GM06990 (cell line): Measurements from ENCODE around the gene SLC35G2.

ENCODE experiments used
- DNase-seq: peaks from one replicate; pipeline ENCODE4 v3.0.0-alpha.2; 2011; ENCODE audit not compliant: insufficient read length; ENCODE audit errors: extremely low read depth
- H3K27me3 ChIP-seq: replicated peaks from 2 replicates; pipeline ENCODE4 v1.6.0; 2011; ENCODE audit warnings: low read length; ENCODE audit not compliant: control insufficient read depth, insufficient read depth
- H3K36me3 ChIP-seq: 2 replicates; pipeline ENCODE4 v1.5.1; 2011; ENCODE audit warnings: low read length; ENCODE audit not compliant: control insufficient read depth, insufficient read depth
- H3K4me3 ChIP-seq: replicated peaks from 2 replicates; pipeline ENCODE4 v1.5.1; 2011; ENCODE audit warnings: low read depth, mild to moderate bottlenecking, control low read depth, low read length
- CTCF ChIP-seq: IDR thresholded peaks from 2 replicates; pipeline ENCODE4 v1.5.1; 2011; ENCODE audit warnings: low read length, control low read depth, mild to moderate bottlenecking, inconsistent platforms; ENCODE audit not compliant: insufficient read depth, poor library complexity, severe bottlenecking

SLC35G2 gene

DNA sequence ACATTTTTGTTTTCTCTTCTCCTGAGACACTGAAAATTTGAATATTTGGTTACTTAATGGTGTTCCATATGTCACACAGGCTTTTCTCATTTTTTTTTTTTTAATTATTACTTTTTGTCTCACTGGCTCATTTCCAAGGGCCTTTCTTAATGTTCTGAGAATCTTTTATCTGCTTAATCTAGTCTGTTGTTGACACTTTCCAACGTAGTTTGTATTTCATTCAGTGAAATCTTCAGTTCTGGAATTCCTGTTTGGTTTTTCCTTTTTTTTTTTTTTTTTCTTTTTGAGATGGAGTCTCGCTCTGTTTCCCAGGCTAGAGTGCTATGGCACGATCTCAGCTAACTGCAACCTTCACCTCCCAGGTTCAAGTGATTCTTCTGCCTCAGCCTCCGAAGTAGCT, 85.8 kb downstream of the SLC35G2 start:
- Histone ChIP-seq H3K36me3 (no peaks in the 10 kb centered on the region; the same call in 1 of the 2 replicates), H3K4me3 (no peak overlapping the region), H3K27me3 (no peaks in the 10 kb centered on the region)
- TF ChIP-seq CTCF: no peak
- no peak for DNase-seq
